Lower leg skin (tissue), 4 donors: ENCODE results near the gene ABCC10. TPM values are rescaled to one million over a fixed set of nuclear protein-coding genes. Genes with fewer than 3 reads are reported as not detected.
"Not testable (repeated sequence)": the region's sequence is repeated elsewhere in the genome, so short reads cannot be mapped to it uniquely, and the experiment has no call there.

Source experiments
- DNase-seq, 2 donors: peaks; one replicate each; pipeline ENCODE4 v3.0.0-alpha.2; 2019; ENCODE audit warnings: low spot score in 2 of 2
- H3K4me3 ChIP-seq: fragments of 200-600 bp; sonication (generic); 2 replicates; pipeline ENCODE4 v1.5.1; 2017; ENCODE audit warnings: mild to moderate bottlenecking, low read depth; ENCODE audit not compliant: poor library complexity, severe bottlenecking
- POLR2A ChIP-seq, 2 donors: fragments of 450-650 bp; IDR thresholded peaks; one replicate each; pipeline ENCODE4 v1.6.1; 2016 to 2017; ENCODE audit warnings: antibody characterized with exemption in 2 of 2, mild to moderate bottlenecking in 1 of 2, moderate library complexity in 1 of 2
- WGBS, 2 donors: methylation state at CpG; one replicate each; pipeline ENCODE4 v1.1.5; 2018; 5-methylcytosine and 5-hydroxymethylcytosine counted together
- intact Hi-C: fragments of 100-400 bp; cut with DNase I; formaldehyde crosslinking; loops from one replicate; pipeline ENCODE4 v1.15.0; 2023; ENCODE audit warnings: low total_unique reads
- total RNA-seq, 4 donors: library from RNA; depleted of rRNA; stranded (reverse); fragments of >200 nt; gene quantifications; one replicate each; pipeline ENCODE4 v1.1.0, GENCODE V29; 2016
- TF ChIP-seq, protein P1 (sequence below), 3 donors: fragments of 450-650 bp; IDR thresholded peaks; one replicate each; pipeline ENCODE4 v1.5.1; 2016; ENCODE audit warnings: antibody characterized with exemption in 3 of 3, mild to moderate bottlenecking in 3 of 3, moderate library complexity in 2 of 3

ABCC10 gene
- total RNA-seq, 4 donors from 2014 or later: 9.4 to 17.9 (median 15.9) TPM

DNA sequence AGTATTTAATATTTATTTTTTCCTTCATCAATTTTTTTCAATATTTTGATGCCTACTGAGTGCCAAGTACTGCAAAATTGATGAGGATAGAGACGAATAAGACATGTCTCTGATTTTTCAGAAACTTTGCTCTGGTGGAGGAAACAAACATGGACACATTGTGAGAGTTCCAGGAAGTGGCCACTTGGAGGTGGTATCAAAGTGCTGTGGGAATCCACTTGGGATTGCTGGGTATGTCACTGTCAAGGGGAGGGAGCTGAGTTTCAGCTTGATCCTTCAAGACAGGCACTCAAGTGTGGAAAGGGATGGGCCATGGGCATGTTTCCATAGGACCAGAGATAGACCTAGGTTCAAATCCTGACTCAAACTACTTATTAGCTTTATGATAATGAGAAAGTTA is 24.5 kb upstream of the ABCC10 start:
- TF ChIP-seq, protein P1, sequence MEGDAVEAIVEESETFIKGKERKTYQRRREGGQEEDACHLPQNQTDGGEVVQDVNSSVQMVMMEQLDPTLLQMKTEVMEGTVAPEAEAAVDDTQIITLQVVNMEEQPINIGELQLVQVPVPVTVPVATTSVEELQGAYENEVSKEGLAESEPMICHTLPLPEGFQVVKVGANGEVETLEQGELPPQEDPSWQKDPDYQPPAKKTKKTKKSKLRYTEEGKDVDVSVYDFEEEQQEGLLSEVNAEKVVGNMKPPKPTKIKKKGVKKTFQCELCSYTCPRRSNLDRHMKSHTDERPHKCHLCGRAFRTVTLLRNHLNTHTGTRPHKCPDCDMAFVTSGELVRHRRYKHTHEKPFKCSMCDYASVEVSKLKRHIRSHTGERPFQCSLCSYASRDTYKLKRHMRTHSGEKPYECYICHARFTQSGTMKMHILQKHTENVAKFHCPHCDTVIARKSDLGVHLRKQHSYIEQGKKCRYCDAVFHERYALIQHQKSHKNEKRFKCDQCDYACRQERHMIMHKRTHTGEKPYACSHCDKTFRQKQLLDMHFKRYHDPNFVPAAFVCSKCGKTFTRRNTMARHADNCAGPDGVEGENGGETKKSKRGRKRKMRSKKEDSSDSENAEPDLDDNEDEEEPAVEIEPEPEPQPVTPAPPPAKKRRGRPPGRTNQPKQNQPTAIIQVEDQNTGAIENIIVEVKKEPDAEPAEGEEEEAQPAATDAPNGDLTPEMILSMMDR (IDR thresholded peaks at IDR 0.05): no peak
- TF ChIP-seq POLR2A (IDR thresholded peaks at IDR 0.05): no peak
- 67 to 78% methylated on average over 1 of the region's 1 CpG for WGBS, 2 donors
- no peak for DNase-seq
- no peak overlapping the region for H3K4me3 ChIP-seq
- intact Hi-C loops: no loop called here

DNA sequence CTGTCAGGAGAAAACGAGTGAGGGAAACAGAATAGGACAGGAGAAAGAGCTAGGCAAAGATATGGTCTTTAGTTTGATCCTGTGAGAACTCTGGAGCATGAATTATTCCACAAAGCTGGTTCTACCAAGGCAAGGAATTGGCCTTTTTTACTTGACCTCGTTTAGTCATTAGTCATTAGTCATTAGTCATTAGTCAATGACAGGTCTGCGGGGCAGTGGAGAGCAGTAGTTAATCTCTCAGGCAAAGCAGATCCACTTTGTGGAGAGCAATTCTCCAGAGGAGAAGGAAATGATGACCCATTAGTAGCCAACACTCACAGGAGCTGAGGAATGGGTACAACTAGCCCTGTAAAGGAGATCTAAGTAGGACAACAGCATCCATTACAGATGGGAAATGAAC is 22.0 kb upstream of the ABCC10 start:
- intact Hi-C loops: no loop called here
- TF ChIP-seq, protein P1 (IDR thresholded peaks at IDR 0.05): no peak
- TF ChIP-seq POLR2A (IDR thresholded peaks at IDR 0.05): no peak

DNA sequence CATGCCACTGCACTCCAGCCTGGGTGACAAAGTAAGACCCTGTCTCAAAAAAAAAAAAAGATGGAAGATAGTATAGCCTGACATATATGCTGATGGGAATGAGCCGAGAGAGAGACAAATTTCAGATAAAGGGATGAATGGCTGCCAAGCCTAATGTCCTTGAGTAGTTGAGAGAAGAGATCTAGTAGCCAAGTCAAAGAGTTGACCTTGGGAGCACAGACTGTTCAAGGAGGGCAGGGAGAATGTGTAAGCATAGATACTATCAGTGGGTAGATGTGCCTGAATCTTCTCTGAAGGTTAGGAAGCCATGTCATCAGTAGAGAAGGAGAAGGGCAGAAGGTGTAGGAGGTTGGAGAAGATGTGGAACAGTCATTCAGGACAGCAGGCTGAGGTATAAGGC is 20.0 kb upstream of the ABCC10 start:
- intact Hi-C loops: no loop called here
- 87 to 97% methylated on average over 1 of the region's 1 CpG for WGBS, 2 donors
- no peak for DNase-seq
- no peak overlapping the region for H3K4me3 ChIP-seq
- TF ChIP-seq, protein P1 (IDR thresholded peaks at IDR 0.05): no peak
- TF ChIP-seq POLR2A (IDR thresholded peaks at IDR 0.05): no peak

More for the DNA sequence above, 22.0 kb upstream of the ABCC10 start:
- no peak for DNase-seq
- no peak overlapping the region for H3K4me3 ChIP-seq
- 48 to 54% methylated on average over 3 of the region's 3 CpGs for WGBS, 2 donors

DNA sequence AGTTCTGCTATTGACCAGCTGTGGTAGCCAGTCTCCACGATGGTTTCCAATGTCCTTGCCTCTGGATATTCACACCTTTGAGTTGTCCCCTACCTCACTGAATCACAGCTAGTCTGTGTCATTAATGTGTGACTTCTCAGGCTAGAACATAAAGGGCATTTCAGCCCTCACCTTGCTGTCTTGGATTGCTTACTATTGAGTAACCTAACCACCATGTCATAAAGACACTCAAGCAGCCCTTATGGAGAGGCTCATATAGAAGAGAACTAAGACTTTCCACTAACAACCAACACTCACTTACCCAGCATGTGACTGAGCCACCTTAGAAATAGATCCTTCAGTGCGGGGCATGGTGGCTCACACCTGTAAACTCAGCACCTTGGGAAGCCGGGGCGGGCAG is 19.1 kb upstream of the ABCC10 start:
- no peak for DNase-seq
- 91 to 93% methylated on average over 4 of the region's 4 CpGs for WGBS, 2 donors
- intact Hi-C loops: no loop called here
- no peak overlapping the region for H3K4me3 ChIP-seq
- TF ChIP-seq, protein P1 (IDR thresholded peaks at IDR 0.05): no peak
- no peak for TF ChIP-seq POLR2A (IDR thresholded peaks at IDR 0.05)

DNA sequence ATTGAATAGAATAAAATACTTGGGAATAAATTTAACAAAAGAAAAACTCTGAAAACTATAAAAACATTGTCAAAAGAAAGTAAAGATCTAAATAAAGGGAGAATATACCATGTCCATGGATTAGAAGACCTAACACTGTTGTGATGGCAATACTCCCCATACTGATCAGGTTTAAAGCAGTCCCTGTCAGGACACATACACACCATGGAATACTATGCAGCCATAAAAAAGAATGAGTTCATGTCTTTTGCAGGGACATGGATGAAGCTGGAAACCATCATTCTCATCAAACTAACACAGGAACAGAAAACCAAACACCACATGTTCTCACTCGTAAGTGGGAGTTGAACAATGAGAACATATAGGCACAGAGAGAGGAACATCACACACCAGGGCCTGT is 16.6 kb upstream of the ABCC10 start:
- 90 to 92% methylated on average over 1 of the region's 1 CpG for WGBS, 2 donors
- intact Hi-C loops, DNase-seq, H3K4me3 ChIP-seq: not testable (repeated sequence)

DNA sequence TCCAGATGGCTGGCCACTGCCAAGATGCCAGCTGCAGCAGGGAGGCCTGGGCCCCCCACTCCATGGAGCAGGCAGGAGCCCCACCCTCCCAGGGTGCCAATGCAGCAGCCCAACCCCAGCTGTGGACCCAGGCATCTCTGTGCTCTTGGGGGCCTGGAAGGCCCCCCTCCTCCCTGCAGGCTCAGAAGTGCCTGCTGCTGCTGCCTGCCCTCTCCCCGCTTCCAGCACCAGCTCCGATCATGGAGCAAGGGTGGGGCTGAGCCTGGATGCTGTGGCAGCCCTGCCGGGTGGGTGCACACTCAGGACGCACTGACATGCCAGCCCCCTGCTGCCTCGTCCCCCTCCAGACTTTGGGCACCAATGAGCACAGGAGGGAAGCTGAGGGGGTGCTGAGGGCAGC is 14.8 kb upstream of the ABCC10 start:
- no peak for DNase-seq
- H3K4me3 ChIP-seq: no peak overlapping the region
- intact Hi-C loops: no loop called here
- TF ChIP-seq, protein P1 (IDR thresholded peaks at IDR 0.05): no peak
- no peak for TF ChIP-seq POLR2A (IDR thresholded peaks at IDR 0.05)
- 81% methylated on average over 5 of the region's 5 CpGs; no CpG with 5 or more reads in 1 of the 2 donors for WGBS, 2 donors
